Activated CD4-positive, CD25-positive, alpha-beta regulatory T cell treated with anti-CD3 and anti-CD28 coated beads, Interleukin-2, amount 50 U/mL, for 72 hours (primary cell): ENCODE measurements around the gene VPS41.
"Not testable (repeated sequence)": the region's sequence is repeated elsewhere in the genome, so short reads cannot be mapped to it uniquely, and the experiment has no call there.

ENCODE experiments used
- DNase-seq: peaks from one replicate; pipeline ENCODE4 v3.0.0; 2021

The VPS41 gene

DNA sequence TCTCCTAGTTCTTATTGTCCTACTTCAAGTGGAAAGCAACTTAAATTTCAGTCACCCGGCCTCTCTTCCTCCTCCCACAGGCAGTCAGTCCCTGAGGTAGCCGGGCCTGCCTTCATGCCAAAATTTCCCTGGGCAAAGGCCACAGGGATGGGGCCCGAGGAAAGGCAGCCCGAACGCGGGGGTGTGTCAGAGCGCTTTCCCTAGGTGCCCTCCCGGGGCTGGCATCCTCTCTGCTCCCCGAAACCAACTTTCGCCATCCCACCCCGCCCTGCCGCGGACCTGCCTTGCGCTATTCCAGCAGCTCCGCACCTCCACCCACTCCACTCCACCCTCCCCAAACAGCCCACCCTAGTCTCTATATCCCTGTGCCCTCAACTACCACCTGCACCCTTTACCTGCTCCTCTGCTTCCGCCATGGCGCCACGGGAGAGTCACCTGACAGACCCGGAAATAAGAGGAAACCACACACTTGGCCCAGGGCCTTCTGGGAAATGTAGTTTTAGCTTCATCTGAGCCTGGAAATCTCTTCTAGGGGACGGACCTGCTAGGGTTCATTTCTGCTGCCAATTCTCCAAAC lies at the start of gene VPS41:
Gene VPS41 (minus strand): TSS at position 433 of the 577 bp plus-strand sequence. CDS start 17 bp downstream, at position 416.
- peak; percentile 70 for DNase-seq

DNA sequence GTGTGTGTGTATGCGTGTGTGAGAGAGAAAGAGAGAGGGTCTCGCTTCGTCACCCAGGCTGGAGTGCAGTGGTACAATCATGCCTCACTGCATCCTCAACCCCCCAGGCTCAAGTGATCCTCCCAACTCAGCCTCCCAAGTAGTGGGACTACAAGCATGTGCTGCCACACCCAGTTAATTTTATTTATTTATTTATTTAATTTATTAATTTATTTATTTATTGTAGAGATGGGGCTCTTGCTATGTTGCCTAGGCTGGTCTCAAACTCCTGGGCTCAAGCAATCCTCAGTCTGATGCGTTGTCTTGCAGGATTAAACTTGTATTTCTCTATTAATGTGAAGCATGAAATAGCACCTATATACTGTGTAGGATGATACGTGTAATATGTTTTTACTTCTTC lies 46.9 kb upstream of the VPS41 start:
- DNase-seq = no peak

DNA sequence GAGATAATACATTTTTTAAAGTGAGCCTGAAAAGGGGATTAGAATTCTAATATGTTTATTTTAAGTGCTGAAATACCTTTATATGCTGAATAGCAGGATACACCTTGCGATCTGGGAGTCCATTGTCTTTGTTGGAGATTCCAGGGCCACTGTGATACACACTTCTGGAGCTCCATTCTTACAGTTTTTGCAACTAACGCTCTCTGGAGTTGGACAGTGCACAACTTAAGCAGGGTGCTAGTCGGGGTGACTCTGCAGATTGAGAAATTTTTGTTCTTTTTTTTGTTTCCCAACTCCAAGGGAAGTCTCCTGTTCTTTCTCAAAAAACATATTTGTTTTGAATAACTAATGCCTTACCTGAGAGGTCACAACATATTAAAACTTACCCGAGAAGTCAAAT lies 45.0 kb upstream of the VPS41 start:
- DNase-seq = no peak

DNA sequence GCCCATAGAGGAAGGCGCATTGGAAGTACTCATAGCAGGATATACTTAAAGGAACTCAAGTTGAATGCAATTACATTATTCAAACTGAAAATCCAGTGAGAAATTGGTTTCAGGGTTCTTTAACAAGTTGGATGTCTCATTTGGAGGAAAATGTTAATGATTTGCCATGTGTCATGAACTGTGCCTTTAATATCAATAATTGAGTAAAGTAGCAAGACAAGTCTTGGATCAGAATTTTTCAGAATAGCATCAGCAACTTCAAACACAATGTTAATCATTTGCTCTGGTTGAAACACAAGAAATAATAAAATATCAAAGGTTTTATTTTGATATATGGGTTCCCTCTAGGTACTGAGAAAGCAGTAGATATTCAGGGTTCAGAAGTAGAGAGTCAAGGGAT lies 44.2 kb upstream of the VPS41 start:
- no peak for DNase-seq

DNA sequence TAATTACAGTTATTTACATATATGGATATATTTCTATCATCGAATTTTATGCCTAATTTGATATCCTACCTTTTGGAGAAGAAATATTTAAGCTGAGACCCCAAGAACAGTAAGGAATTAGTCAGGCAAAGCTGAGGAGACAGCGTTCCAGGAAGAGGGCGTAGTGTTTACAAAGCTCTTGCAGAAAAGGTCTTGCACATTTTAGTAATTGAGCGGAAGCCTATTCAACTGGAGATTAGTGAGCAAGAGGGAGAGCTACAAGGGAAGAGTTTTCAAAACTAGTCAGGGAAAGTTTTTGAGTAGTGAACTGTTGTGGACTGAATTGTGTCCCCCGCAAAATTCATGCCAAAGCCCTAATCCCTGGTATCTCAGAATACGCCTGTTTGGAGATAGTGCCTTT lies 42.2 kb upstream of the VPS41 start:
- no peak for DNase-seq

DNA sequence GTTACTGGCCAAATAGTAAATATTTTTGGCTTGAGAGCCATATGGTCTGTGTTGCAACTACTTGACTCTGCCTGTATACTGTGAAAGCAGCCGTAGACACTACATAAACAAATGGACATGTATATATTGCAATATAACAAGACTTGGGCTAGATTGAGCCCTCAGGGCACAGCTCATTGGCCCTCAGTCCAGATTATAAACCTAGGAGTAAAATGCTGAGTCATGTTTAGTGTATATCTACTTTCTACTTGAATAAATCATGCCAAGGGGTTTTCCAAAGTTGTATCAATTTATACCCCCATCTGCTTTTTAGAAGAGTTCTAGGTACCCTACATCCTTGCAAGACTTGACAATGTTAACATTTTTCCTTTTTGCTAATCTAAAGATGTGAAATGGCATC lies 41.3 kb upstream of the VPS41 start:
- no peak for DNase-seq

DNA sequence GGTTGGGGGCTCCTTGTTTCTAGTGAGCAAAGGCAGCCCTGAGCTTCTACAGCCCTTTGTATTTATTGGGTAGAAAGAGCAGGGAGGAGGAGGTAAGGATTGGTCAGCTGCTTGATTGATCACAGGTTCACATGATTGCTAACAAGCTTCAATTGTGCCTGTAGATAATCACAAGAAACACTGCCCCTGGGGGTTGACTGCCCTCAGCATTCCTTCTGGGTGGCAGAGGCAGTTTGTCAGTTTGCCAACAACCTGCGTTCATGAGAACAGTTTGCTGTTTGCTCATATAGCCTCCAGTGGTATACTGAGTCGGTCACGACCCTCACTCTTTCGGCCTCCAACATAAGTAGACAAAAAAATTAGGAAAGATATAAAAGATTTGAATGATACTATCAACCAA lies 38.5 kb upstream of the VPS41 start:
- DNase-seq = not testable (repeated sequence)

DNA sequence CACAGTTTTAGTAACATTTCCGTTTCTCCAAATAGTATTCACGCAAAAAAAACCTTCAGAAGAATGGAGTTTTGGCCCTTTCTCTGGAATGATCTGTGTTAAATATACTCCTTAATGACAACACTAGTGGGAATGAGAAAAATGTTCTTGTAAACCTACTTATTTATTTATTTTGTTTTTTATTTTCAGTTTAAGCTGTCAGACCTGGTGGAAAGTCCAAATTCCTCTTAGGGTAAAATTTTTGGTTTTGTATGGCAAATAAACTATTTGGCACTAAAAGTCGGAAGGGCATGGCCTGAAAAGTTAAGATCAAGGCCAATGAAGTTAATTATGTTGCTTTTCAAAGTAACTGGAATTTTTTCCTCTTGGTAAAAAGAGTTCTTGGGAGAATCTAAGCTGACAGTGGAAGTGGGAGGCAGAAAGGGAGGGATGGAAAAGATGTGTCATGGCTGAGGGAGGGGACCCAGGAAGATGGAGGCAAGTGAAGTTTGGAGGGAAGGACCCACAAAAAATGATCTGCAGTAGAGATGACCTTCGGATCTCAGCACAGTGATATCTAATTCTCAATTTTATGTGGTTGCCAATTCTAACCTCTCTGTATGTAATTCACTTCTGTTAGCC lies 33.5 kb upstream of the VPS41 start:
- DNase-seq = no peak

DNA sequence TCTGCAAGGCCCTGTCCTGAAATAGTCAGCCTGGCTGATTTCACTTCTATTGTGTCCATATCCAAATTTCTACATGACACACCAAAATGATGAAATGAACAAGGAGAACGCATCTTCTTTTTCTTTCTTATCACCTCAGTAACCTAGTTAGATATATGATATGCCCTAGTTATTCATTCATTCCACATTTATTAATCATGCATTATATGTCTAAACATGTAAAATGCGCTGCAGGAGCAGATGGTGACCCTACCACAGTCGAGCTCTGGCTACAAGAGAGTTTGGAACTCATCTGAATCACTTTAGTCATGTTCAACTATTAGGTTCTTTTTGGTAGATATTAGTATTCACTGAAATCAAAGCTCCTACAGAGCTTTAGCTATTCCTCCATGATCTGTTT lies 31.8 kb upstream of the VPS41 start:
- no peak for DNase-seq

DNA sequence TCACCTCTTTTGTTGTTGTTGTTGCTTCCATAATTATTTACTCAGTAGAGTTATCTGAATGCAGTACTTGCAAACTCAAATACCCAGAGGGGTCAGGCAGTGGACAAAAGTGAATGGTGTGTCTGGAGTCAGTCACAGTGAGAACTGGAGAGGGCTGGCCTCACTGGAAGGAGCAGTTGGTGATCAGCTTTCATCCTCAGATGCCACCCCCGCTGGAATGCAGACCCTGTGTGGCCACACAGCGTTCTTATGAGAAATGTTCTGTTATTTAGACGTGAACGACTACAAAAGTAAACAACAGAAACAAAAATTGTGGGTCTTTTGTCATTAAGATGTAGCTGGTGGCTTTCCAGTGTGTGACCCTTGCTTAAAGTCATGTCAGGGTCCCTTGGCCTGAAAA lies 29.6 kb upstream of the VPS41 start:
- DNase-seq = no peak

DNA sequence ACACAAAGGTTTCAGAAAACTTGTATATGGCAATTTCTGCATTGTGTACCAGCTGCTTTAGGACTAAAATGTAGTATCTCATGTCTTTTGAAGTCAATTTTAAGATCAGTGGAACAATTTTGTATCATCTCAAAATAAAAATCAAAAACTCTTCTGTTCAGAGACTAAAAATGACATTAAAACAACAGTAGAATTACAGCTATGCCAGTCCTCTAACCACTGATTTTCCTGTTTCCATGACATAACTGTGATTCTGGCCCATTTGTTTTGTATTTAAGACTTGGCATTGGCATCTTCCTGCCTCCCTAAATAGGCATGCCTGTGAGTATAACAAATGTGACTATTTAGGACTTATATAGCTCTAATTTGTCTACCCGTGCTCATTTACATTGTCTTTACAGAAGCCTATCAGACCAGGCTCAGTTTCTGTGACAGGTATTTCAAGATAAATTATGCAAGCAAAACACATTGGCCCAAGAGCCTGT lies 29.1 kb upstream of the VPS41 start:
- DNase-seq = no peak

DNA sequence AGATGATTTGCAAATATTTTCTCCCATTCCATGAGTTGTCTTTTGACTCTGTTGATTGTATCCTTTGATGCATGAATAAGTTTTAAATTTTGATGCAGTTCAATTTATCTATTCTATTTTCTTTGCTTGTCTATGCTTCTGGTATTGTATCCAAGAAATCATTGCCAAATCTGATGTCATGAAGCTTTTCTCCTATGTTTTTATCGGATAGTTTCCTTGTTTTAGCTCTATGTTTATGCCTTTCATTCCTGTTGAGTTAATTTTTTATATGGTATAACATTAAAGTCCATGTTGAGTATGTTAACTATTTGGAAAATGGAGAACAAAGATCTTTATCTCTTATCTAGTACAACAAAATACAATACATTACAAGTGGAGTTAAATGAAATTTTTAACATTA lies 27.6 kb upstream of the VPS41 start:
- DNase-seq = no peak

DNA sequence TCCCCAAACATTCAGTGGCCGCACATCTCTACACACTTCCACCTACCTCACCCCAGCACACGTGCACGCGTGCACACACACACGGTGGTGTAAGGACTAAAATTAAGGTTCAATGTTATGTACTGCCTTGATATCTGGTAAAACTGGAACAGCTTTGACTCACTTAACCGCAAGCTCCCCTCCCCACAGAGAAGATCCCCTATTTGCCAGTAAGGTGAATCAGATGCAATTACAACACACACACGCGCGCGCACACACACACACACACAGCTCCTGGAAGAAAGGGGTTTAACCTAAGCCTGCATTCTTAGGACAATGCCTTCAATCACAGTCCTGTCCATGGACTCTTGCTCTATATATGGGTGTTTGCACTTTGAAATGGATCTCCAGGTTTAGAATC lies 25.5 kb upstream of the VPS41 start:
- DNase-seq = no peak

DNA sequence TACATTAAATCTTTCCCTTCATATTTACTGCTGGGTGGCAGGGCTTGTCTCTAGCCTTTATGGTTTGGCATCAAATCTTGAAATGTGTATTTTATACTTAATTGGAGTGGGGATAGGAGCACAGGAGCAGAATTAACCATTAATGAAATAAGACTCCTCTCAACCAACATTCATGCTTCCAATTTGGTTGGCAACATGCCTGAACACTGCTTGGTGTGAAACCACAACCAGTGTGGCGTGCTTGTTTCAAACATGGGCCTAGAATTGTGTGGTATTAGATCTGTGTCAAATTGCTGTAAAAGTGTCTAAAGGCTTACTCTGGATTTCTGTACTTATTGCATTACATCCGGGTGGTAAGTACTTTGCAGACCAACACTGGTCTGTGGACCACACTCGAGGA lies 25.1 kb upstream of the VPS41 start:
- DNase-seq = no peak

DNA sequence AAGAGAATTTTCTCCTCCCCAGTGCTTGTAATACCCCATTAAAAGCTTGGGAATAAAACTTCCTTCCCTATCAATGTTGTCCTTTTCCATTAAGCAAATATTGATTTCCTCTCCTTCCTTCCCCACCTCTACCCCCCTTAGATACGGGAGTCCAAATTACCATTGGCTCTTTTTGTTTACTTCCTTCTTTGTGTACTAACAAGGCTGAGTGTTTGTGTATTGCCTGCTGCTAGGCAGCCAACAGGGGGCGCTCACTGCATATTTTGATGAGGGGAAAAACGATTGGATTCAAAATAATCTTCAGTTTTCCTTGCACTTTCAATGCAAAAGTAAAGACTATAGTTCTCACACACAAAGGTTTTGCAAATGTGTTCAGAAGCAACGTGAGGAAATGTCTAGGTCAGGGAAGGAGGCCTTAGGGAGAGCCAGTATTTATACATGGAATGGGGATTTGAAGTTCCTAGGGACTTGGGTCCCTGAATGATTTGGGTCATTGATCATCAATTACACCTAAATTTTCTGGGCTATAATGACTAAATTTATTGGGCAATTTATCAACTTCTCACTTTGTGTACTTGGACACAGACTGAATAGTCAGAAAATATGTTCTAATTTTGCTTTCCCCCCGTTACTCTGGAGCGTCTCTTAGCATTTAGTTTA lies 23.6 kb upstream of the VPS41 start:
- peak; percentile 48 for DNase-seq

DNA sequence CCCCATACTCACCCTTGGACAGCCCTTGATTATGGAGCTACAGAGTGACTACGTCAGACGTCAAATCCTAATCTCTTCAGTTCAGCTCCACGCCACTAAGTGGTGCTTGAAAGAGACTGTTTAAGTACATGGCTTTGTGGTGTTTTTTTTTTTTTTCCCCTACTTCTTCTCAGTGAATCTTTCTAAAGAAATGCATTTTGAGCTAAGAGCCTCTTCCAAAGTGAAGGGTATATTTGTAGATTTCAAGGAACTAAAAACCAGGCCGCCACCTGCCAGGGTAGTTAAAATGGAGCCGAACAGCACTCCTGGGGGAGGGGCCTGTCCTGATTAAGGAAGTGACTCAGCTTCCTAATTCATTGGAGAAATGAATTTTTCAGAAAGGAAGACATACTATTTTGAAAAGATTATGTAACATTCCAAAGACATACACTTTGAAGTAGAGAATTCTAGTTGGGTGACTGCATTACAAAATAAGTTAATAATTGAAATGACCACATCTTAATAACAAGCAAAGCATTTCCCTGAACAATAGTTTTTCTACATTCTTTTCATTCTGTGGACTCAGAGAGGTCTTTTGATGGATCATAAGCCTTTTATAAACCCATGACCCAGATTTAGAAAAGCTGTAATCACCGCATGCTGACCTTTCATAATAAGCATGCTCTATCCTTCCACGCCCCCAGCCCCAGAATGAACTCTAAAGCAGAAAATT lies 20.6 kb upstream of the VPS41 start:
- no peak for DNase-seq

DNA sequence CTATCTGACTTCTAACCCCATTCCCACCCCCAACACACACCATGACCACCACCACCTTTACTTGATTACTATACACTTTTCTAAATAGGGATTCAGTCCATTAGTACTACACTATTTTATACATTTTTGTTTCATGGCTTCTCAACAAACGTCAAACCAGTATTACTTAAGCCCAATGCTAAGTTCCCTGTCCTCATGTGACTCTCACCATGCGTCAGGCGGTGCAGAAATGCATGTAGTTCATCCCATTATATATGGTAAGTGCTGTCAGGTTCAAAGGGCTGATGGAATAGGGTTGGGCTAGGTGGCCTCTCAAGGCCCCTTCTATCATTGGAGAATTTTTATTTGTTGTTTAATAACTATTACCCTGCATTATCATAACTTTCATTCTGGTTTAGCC lies 19.5 kb upstream of the VPS41 start:
- DNase-seq = no peak

DNA sequence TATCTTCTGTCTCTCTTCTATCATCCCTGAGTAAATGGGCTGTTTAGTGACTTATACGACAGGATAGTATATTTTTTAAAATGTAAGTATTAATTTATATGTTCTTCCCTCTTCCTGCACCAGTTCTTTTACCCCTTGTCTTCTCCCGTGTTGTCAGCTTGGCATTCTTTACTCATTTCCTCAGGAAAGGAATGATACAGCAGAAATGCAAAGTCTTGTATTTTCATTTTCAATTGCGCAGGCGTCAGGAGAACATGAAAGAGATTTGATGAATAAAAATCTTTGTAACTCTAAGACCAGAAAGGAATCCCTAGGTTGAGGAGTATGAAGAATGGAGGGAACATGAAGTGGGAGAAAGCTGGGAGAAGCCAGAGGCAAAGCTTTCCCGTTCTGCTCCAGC lies 18.8 kb upstream of the VPS41 start:
- no peak for DNase-seq

DNA sequence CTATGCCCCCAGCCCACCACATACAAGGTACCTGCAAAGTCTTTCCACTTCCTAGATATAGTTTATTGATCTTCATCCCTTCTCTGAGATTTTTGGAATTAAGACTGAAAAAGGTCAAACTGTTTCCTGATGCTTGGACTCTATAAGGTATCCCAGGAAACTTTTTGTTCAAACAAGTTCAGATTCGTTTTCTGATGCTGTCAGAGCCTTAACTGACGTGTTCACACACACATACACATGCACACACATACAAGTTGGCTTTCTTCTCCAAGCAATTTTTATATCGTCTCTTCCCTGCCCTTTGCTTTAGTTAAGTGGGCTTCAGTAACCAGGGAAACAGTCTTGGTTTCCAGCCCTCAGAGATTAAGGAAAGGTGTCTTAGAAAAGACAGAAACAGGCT lies 11.7 kb upstream of the VPS41 start:
- no peak for DNase-seq

DNA sequence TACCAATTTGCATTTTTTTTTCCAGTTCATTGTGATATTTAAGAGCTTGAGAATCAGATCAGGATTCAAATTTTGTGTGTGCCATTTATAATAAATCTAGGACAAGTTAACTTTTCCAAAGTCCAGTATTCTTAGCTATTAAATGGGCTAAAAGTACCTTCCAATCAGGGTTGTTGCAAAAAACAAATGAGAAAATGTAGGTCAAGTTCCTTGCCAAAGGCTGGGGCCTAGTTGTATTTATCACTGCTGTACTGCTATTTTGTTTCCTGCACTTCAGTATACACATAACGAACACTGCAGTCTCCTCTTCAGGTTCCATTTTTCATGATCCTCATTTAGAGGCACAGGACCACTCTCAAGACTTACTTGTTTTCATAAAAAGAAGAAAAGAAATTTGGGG lies 7.4 kb upstream of the VPS41 start:
- no peak for DNase-seq

DNA sequence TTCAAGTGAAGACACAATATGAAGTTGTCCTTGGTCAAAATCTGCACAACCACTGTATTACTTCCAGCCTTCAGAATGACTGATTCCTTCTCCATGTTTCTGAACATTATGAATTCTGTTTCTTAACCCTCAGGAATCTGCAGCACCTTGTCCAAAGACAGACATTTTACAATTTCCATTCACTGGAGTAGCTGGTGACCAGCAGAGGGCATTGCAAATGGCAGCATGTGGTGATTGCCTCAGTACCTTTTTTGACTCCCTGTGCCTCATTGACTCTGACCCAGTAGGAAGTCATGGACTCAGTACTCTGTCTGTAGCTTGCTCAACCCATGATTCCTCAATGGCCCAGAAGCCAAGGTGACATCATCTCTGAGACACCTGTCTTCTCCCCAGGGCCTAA lies 879 bp upstream of the VPS41 start:
- no peak for DNase-seq

DNA sequence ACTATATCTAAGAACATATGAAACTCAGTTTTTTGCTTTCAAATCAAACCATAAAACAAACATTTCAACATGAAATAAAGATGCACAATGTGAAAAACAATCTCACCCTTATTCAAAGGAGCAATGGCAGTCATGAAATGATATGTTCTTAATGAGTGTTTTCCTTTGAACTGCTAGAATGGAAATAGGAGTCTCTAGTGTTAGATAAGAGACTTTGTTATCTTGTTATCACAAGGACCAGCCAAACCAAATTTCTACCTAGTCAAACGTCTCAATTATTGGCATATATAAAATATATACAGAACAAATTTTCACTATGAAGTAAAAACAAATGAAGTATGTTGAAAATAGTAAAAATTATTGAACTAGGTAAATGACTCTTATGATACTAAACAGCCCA lies 1.2 kb downstream of the VPS41 start:
- no peak for DNase-seq

DNA sequence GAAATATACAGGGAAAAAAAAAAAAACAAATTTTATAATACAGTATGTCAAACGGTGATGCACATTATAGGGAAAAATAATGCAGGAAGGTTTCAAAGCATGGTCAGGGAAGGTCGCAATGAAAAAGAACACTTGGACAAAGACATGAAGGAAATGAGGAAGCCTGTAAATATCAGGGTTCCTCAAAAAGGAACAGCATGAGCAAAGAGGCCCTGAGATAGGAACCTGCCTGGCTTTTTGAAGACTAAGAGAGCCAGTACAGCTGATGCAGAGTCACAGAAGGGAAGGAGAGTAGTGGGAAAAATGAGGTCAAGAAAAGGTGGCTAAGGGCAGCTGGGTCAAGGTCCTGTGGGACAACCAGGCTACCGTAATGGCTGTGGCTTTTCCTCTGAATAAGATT lies 1.9 kb downstream of the VPS41 start:
- DNase-seq = no peak
